ENCODE results near the gene INTS15. TPM values are rescaled to one million over a fixed set of nuclear protein-coding genes. Genes with fewer than 3 reads are reported as not detected.

INTS15 gene
- total RNA-seq, result 10 to 100 TPM; 15.3 to 21.7 TPM

DNA sequence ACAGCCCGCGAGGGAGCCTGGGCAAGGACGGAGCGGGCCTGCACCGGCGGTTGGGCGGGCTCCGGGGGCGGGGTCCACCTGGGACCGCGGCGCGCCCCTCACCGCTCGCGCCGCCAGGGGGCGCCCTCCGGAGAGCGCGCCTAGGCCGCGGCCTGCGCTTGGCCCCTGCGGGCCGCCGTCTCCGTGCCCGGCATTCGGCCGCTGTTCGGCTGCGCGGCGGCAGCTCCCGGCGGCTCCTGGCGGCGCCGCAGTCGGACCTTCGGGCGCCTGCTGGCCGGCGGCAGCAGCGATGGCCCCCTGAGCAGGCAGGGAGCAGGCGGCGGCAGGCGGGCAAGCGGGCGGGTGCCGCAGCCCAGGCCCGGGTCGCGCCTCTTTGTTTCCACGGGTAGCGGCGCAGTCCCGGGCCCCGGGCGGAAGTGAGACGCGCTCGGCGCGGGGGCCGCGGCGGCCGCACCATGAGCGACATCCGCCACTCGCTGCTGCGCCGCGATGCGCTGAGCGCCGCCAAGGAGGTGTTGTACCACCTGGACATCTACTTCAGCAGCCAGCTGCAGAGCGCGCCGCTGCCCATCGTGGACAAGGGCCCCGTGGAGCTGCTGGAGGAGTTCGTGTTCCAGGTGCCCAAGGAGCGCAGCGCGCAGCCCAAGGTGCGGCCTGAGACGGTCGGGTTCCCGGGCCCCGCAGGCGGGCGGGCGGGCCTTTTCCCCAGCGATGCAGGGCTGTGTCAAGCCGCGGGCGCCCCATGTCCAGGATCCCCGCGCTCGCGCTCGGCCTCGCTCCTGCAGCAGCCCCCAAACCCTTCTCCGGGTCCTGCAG is at the start of gene INTS15:
Gene INTS15 (plus strand): TSS at position 193 of the 816 bp plus-strand sequence. CDS start 263 bp downstream, at position 456.

DNA sequence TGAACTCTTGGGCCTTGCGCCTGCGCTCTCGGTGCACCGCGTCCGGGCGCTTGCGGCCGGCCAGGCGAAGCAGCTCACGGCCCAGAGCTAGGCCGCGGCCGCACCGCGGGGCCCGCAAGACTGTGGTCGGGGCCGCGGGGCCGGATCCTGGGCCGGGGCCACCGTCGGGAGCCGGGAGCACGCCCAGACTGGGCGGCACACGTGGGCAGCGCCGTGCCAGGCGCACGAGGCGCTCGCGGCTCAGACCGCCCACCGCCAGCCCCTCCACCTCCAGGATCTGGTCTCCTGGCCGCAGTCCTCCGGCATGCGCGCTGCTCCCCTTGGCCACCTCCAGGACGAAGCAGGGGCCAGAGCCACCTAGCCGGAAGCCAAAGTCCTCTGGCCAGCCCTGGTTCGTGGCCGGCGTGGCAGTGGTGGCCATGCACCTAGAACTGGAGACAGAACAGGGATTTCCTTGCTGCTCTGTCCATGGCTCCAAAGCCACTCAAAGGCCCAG is 38.8 kb upstream of the INTS15 start, which contains the start of gene GRID2IP:
Gene GRID2IP (minus strand): TSS at position 446 of the 496 bp plus-strand sequence. CDS start 25 bp downstream, at position 421.

DNA sequence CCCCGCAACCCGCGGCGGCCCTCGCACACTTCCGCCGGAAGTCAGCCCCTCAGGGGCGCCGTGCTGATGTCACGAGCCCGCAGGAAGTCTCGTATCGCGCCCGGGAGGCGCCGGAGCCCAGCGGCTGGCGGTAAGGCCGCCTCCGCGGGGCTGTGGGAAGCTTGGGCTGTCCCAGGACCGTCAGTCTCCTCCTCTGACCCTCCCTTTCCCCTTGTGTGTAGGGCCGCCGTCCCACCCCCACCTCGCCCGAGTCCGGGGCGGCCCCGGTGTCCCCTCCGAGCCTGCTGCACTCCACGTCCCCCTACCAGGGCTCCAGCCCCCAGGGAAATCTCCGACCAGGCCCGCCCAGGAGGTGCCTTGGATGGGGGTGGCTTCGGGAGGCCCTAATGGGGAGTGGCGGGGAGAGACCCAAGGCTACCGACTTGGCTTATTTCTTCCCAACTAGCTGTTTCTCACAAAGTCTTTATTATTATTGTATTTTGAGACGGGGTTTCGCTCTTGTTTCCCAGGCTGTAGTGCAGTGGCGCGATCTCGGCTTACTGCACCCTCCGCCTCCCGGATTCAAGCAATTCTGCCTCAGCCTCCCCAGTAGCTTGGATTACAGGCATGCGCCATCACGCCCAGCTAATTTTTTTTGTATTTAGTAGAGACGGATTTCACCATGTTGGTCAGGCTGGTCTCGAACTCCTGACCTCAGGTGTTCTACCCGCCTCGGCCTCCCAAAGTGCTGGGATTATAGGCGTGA is 12.3 kb upstream of the INTS15 start, which contains the start of gene ZDHHC4:
Gene ZDHHC4 (plus strand): TSS at position 86 of the 745 bp plus-strand sequence. CDS start 3,108 bp downstream, outside the sequence.

DNA sequence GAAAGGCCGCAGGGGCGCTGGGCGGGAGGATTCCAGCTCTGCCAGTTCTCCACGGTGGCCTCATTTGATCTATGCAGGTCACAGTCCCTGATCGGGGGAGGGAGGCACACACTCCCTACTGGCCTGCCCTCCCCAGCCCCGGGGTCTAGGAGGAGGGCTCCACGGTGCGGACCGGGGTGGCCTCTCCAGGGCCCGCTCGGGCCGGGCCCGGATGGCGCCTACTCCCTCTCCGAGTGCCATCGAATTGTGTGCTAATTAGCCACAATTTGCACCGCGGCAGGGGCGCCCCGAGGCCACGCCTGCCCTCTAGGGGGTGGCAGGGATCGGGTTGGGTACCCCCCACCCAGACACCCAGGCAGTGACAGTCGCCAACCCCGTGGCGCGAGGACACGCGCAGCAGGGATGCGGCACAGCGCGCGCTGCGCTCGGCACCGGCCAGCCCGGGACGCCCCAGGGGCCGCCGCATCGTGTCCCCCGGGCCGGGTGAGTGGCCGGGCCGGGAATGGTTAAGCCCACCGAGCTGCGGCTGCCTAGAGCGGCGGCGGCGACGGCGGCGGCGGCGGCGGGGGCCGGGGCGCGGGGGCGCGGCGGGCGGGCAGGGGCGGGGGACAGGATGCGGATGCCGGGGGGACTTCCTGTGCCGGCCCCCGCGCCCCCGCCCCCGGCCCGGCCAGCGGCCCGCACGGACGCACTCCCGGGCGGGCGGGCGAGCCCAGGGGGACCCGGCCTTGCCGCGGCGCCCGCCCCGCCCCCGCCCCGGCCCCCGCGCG is 25.3 kb downstream of the INTS15 start, which contains the start of gene ZNF853:
Gene ZNF853 (plus strand): TSS at position 658 of the 770 bp plus-strand sequence. CDS start 565 bp downstream, outside the sequence.

DNA sequence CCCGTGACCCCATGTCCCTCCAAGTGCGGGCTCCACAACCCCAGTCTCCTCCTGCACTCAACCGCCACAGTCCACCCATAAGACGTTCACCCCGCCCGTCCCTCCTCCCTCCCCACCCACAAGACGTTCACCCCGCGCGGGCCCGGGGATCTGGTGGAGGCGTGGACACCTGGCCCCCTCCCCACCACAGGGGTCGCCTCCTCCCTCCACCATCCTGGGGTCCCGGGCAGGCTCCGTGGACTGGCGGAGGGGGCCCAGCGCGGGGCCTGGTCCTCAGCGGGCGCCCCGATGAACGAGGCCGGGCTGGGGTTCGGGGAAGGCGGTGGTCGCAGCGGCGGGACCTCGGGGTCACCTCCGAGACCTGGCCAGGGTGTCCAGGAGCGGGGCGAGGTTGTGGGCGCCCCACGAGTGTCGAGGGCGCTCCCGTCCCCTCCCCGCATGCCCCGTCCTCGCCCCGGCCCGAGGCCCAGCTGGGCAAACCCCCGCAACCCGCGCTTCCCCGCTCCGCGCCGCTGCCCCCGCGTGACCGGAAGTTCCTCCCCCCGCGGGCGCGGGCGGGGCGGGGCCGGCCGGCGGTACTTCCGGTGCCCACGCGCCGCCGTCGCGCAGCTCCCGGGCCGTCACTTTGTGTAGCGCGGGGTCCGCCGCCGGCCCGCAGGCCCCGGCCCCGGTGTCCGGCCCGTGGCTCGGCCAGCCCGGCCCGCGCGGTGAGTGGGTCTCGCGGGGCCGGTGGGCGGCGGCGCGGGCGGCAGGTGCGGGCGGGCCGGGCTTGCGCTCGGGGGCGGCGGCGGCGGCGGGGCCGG is 47.1 kb downstream of the INTS15 start, which contains the start of gene ZNF316:
Gene ZNF316 (plus strand): TSS at position 578 of the 803 bp plus-strand sequence. CDS start 5,092 bp downstream, outside the sequence.

Other genes with a start within 250 kb of the INTS15 start
- 10 to 100 TPM; 10.7 to 12.0 TPM for gene FAM220A, start 241.1 kb upstream of the INTS15 start, total RNA-seq
- gene RAC1, start 215.5 kb upstream of the INTS15 start, total RNA-seq, result 10 to 100 TPM; 53.3 to 64.6 TPM
- 10 to 100 TPM; 12.0 to 13.3 TPM for gene DAGLB, start 142.1 kb upstream of the INTS15 start, total RNA-seq
- 100 to 1,000 TPM in 1 of 2 donors, 10 to 100 TPM in 1; 71.2 to 111 TPM for gene KDELR2, start 105.9 kb upstream of the INTS15 start, total RNA-seq
- gene GRID2IP, start 38.6 kb upstream of the INTS15 start, total RNA-seq, result not detected
- 10 to 100 TPM; 38.3 to 54.7 TPM for gene ZDHHC4, start 12.6 kb upstream of the INTS15 start, total RNA-seq
- gene ZNF853, start 25.6 kb downstream of the INTS15 start, total RNA-seq, result 1 to 10 TPM in 1 of 2 donors, not detected in 1; 1.7 TPM
- 10 to 100 TPM in 1 of 2 donors, 1 to 10 TPM in 1; 10.0 to 19.3 TPM for gene ZNF316, start 47.3 kb downstream of the INTS15 start, total RNA-seq
- 10 to 100 TPM; 13.0 to 13.8 TPM for gene ZNF12, start 116.9 kb downstream of the INTS15 start, total RNA-seq
- under 1 TPM; 0.34 to 0.67 TPM for gene RSPH10B2, start 164.1 kb downstream of the INTS15 start, total RNA-seq
- 10 to 100 TPM; 33.0 to 34.1 TPM for gene CCZ1B, start 236.3 kb downstream of the INTS15 start, total RNA-seq

Data from melanocyte of skin (primary cell).